ENCODE data around the gene RAPH1.
"Not testable (repeated sequence)": the region's sequence is repeated elsewhere in the genome, so short reads cannot be mapped to it uniquely, and the experiment has no call there.

The RAPH1 gene

GRCh38 chr2:203431391-203432185, 103.5 kb downstream of the RAPH1 start:
- DNase-seq: no peak

DNA sequence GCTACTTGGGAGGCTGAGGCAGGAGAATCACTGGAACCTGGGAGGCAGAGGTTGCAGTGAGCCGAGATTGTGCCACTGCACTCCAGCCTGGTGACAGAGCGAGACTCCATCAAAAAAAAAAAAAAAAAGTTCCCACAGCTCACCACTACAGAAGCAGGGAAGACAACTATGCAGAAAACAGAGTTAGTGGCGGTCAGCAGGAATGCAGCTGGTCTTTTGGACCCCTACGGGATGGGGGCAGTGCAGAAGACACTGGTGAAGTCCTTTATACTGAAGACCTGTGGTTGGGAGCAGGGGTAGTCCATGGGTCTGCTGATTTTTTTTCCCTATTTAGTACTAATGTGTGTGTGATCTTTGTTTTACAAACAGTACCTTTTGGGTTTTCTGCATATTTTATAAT, 105.5 kb downstream of the RAPH1 start:
- not testable (repeated sequence) for DNase-seq

DNA sequence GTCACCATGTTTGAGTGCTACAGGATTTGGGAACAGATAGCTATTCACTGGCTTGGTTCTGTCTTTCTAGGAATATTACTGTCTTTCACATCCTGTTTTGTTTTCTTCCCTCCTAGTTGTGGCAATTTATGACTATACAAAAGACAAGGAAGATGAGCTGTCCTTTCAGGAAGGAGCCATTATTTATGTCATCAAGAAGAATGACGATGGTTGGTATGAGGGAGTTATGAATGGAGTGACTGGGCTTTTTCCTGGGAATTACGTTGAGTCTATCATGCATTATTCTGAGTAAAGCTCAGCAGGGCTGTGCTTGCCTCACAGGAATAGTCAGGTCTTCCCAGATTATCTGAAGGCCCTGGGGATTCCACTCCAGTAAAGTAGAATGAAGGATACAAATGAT, 108.0 kb downstream of the RAPH1 start:
- no peak for DNase-seq

DNA sequence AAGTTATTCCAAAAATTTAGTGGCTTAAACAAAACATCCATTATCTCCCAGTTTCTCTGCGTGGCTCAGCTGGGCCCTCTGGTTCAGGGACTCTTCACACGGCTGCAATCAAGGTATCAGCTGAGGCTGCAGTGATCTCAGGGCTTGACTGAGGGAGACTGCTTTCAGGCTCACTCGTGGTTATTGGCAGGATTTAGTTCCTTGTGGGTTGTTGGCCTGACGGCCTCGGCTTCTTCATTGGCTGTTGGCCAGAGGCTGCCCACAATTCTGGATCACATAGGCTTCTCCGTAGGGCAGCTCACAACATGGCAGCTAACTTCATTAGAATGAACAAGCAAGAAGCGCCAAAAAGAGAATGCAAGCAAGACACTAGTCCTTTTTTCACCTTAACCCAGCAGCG, 116.8 kb downstream of the RAPH1 start:
- no peak for DNase-seq

- DNase-seq: peak; percentile 16 to 28
Measured at GRCh38 chr2:203413796-203414195, 121.3 kb downstream of the RAPH1 start.

DNA sequence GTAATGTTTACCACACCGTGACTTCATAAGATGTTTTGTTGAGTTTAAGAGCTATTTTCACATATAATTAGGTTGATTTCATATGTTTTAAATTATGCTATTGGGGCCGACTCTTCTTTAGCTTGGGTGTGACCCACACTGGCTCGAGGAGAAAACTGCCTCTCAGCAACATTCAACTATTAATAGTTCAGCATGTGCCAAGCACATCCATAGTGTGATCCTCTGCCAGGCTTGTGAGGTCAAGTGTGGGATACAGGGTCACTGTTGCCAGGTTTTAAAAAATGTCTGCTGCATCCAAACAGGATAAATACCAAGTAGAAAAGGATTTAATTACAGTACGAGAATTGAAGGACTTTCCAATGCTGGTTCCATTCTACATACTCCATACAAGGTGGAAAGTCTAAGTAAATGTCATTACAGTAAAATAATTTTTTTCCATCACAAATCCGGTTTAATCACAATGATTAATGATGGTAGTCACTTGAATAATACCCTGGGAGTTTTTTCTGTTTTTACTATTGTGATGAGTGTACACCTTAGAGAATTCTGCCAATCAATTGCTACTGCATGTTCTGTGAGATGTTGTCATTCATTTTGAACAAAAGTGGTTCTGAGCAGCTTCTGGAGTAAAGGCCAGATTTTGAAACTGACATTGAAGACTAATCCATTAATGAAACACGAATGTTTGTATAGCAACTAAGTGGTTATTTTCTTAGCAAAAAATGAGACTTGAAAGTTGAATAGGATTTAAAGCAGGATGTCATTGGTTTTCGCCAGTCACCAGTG, 122.4 kb downstream of the RAPH1 start:
- DNase-seq: no peak

- no peak for DNase-seq
Measured at GRCh38 chr2:203407496-203407895, 127.6 kb downstream of the RAPH1 start.

GRCh38 chr2:203404996-203405395, 130.1 kb downstream of the RAPH1 start:
- no peak for DNase-seq

GRCh38 chr2:203400805-203401585, 134.1 kb downstream of the RAPH1 start:
- DNase-seq: no peak

DNA sequence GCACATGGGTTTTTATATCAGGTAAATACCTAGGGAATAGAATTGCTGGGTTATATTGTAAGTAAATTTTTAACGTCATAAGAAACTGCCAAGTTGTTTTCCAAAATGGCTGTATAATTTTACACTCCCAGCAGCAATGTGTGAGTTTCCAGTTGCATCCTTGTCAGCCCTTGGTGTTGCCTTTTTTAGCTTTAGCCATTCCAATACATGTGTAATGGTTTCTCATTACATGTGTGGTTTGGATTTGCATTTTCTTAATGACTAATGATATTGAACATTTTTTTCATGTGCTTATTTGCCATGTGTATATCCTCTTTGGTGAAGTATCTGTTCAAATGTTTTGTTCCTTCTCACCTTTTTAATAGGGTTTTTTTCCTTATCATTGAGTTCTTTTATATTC, 136.1 kb downstream of the RAPH1 start:
- no peak for DNase-seq

- DNase-seq: peak; percentile 64 to 65
Measured at GRCh38 chr2:203396667-203397066, 138.4 kb downstream of the RAPH1 start.

- DNase-seq: no peak
Measured at GRCh38 chr2:203395858-203396257, 139.2 kb downstream of the RAPH1 start.

GRCh38 chr2:203394519-203395227, 140.4 kb downstream of the RAPH1 start:
- DNase-seq: no peak

DNA sequence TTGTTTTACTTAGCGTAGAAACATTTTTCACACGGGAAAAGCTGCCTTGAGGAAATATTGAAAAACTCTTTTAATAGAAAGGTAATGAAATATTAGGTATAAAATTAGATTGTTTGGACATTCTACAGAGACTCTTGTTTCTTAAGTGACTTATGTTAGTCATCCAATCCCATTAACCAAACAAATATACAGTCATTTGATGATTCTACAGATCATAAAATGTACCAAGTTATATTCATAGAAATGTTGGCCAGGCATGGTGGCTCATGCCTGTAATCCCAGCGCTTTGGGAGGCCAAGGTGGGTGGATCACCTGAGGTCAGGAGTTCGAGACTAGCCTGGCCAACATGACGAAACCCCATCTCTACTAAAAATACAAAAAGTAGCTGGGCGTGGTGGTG, 146.9 kb downstream of the RAPH1 start:
- DNase-seq: not testable (repeated sequence)

DNA sequence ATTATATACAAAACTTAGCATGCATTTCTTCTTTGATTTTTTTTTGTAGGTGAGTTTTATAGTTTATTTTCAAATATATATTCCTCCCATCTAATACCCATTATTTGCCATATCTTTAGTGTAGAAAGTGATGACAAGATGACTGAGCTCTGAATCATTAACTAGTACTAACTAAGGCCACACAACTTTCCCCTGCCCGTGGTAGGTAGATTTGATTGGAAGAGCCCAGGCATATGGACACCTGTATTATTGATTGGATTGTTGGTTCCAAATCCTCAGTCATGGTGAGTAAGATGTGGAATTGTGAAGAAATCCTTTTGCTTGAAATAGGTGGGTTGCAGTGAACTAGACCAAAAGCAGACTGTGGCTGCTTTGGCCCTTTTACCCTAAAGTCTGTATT, 152.1 kb downstream of the RAPH1 start:
- no peak for DNase-seq

DNA sequence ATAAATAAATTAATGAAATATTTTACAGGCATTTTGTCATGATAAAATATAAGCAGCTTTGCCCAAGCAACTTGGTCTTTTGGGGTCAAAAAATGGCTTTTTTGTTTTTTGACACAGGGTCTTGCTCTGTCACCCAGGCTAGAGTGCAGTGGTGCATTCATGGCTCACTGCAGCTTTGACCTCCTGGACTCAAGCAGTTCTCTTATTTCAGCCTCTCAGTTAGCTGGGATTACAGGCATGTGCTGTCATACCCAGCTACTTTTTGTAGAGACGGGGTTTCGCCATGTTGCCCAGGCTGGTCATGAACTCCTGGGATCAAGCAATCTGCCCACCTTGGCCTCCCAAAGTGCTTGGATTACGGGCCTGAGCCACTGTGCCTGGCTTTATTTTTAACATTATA, 155.9 kb downstream of the RAPH1 start:
- DNase-seq: no peak

- DNase-seq: no peak
Measured at GRCh38 chr2:203376173-203376572, 158.9 kb downstream of the RAPH1 start.

DNA sequence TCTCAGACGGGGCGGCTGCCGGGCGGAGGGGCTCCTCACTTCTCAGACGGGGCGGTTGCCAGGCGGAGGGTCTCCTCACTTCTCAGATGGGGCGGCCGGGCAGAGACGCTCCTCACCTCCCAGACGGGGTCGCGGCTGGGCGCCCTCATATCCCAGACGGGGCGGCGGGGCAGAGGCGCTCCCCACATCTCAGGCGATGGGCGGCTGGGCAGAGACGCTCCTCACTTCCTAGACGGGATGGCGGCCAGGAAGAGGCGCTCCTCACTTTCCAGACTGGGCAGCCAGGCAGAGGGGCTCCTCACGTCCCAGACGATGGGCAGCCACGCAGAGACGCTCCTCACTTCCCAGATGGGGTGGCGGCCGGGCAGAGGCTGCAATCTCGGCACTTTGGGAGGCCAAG, 162.4 kb downstream of the RAPH1 start:
- DNase-seq: not testable (repeated sequence)

DNA sequence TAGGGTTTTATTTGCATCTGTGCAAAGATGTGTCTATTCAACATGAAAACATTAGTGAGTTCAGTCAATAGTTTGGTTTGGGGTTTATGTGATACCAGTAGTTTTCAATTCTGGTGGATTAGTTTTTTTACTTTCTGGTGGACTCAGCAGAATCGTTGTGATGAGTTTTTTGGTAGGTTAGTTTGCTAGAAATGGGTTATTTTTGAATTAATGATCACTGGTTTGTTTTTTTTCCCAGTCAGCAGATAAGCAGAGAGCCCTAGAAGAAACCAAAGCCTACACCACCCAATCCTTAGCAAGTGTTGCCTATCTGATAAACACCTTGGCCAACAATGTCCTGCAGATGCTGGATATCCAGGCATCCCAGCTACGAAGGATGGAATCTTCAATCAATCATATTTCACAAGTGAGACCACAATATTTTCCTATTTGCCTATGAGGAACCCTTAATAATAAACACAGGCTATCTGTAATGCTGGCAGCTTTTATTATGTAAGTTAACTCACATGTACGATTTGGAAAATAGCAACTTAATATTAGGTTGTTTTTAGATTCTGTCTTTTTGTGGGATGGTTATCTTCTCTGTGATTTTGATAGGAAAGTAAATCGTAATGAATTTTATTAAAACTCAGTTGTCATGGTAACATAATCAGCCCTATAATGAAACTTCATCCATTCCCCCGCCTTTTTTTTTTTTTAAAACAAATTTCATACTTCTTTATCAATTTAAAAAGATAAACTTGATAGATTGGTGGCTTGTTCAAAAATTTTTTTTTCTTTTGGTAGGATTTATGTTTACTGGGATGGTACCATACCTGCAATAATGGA, 168.2 kb downstream of the RAPH1 start:
- no peak for DNase-seq

DNA sequence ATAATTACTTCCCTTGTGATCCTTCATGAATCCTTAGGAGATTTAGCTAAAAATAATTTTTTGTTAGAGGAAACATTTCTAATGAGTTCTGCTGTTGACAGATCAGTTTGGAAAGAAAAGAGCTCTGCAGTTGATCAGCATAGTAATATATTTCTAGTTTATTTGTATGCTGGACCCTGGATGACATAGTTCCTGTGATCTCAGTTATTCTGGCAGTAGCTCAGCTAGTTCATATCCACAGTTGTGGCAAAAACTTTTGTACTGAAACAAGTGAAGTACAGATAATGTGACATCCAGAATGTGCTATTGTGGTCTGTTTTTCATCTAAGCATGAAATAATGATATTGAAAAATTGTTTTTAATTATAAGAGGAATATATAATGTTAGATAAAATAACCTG, 173.2 kb downstream of the RAPH1 start:
- DNase-seq: no peak

GRCh38 chr2:203361495-203361894, 173.6 kb downstream of the RAPH1 start:
- DNase-seq: no peak

Data from Kasumi-1 (cell line).